Common myeloid progenitor, CD34-positive (primary cell): ENCODE measurements around the gene ZBTB46.

ENCODE experiments used
- CTCF ChIA-PET: fragments of 350-600 bp; sonication (Branson Sonifier 250); formaldehyde crosslinking; loops from one replicate; lab custom pipeline; 2021; ENCODE audit warnings: antibody characterized with exemption; lab: Charles Lee
- POLR2A ChIA-PET: fragments of 350-600 bp; sonication (Branson Sonifier 250); formaldehyde crosslinking; loops from one replicate; lab custom pipeline; 2021; ENCODE audit warnings: antibody characterized with exemption; lab: Charles Lee
- DNase-seq, 3 donors: peaks; one replicate each; pipeline versions ENCODE4 v3.0.0 to v3.0.0-alpha.2; 2013
- H3K27ac ChIP-seq, 2 experiments: 1 replicate in 1 of 2; 2 replicates in 1 of 2; pipeline ENCODE4 v1.7.0; 2013; ENCODE audit warnings: inconsistent platforms in 2 of 2, low read length in 2 of 2, mild to moderate bottlenecking in 2 of 2, low read depth in 1 of 2, moderate library complexity in 1 of 2; ENCODE audit not compliant: severe bottlenecking in 2 of 2, insufficient read depth in 1 of 2, poor library complexity in 1 of 2
- H3K27me3 ChIP-seq, 5 experiments: replicated peaks in 2 of 5; 1 replicate in 3 of 5; 2 replicates in 2 of 5; pipeline versions ENCODE4 v1.6.1 to v1.7.0; 2013; ENCODE audit warnings: low read length in 4 of 5, mild to moderate bottlenecking in 2 of 5, moderate library complexity in 2 of 5, inconsistent platforms in 1 of 5; ENCODE audit not compliant: insufficient read depth in 5 of 5, control insufficient read depth in 4 of 5
- H3K36me3 ChIP-seq, 4 experiments: 1 replicate in 2 of 4; 2 replicates in 2 of 4; pipeline versions ENCODE4 v1.6.1 to v1.7.0; 2013; ENCODE audit warnings: low read length in 3 of 4, control low read depth in 1 of 4, mild to moderate bottlenecking in 1 of 4; ENCODE audit not compliant: control insufficient read depth in 4 of 4, insufficient read depth in 4 of 4
- H3K4me1 ChIP-seq, 4 experiments: 1 replicate in 3 of 4; 2 replicates in 1 of 4; pipeline versions ENCODE4 v1.6.1 to v1.7.1; 2013; ENCODE audit warnings: low read length in 3 of 4, mild to moderate bottlenecking in 3 of 4, control low read depth in 1 of 4, inconsistent platforms in 1 of 4, moderate library complexity in 1 of 4; ENCODE audit not compliant: control insufficient read depth in 4 of 4, insufficient read depth in 4 of 4; ENCODE audit errors: control extremely low read depth in 1 of 4
- H3K4me3 ChIP-seq, 7 experiments: 1 replicate in 4 of 7; 2 replicates in 3 of 7; pipeline versions ENCODE4 v1.5.1 to v1.7.0; 2013; ENCODE audit warnings: mild to moderate bottlenecking in 7 of 7, low read length in 6 of 7, moderate library complexity in 6 of 7, inconsistent platforms in 2 of 7, low read depth in 2 of 7, control low read depth in 1 of 7; ENCODE audit not compliant: insufficient read depth in 4 of 7, control insufficient read depth in 1 of 7; ENCODE audit errors: extremely low read depth in 1 of 7
- H3K9me3 ChIP-seq, 5 experiments: 1 replicate in 4 of 5; 2 replicates in 1 of 5; pipeline versions ENCODE4 v1.6.1 to v1.7.1; 2013; ENCODE audit warnings: low read length in 4 of 5, mild to moderate bottlenecking in 2 of 5, inconsistent platforms in 1 of 5, low read depth in 1 of 5, moderate library complexity in 1 of 5; ENCODE audit not compliant: control insufficient read depth in 4 of 5, insufficient read depth in 2 of 5; ENCODE audit errors: control extremely low read depth in 1 of 5
- WGBS: methylation state at CpG from one replicate; pipeline ENCODE4 v1.1.5; 2013; ENCODE audit not compliant: insufficient coverage; 5-methylcytosine and 5-hydroxymethylcytosine counted together

Gene ZBTB46

GRCh38 chr20:63821811-63822210 is 9.3 kb downstream of the ZBTB46 start:
- Histone ChIP-seq H3K4me3 (no peak overlapping the region), H3K27me3 (no peaks in the 10 kb centered on the region), H3K27ac (no peak overlapping the region), H3K36me3 (no peaks in the 10 kb centered on the region), H3K4me1 (peaks cover 0 to 12% (median 0%) of the 10 kb centered on the region in 4 experiments), H3K9me3 (no peaks in the 10 kb centered on the region)
- peak in 1 of 3 donors; percentile 11 for DNase-seq
- whole genome bisulfite sequencing = 97% methylated on average over 5 of the region's 8 CpGs
- CTCF ChIA-PET = interaction anchor here (1.3 to 1.6 kb wide), 4 partner anchors 14 to 54 kb away, joined by 3 to 5 read pairs (median 4); partner anchors contain the start of gene ABHD16B
- POLR2A ChIA-PET = no interaction called here

DNA sequence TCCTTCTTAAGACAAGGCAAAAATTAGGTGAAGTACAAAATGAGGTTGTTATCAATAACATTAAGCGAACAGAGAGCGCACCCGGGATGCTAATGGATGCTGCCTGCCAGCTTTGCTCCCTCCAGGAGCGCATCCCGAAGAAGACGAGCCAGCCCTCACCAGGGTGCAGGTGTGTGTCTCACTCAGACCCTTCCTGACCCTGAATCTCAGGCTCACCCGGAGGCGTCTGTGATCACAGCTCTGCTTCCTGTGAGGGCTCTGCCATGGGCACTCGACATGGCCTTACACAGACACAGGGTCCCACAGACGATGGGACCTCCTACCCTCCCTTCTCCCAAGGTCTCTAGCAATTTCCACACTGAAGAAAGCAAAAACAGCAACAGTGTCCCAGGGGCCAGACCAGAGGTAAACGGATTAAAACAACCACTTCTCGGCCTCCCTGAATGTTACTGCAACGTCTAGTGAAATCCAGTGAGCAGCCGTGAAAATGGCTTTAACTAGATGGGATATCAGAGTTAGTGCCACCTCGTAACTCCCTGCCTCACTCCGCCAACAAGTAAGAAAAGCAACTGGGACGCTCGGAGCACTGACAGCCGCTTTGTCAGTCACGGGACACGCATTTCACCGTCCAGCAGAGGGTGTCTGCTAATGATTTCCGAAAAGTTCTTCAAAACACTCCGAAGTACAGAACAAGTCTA is 11.7 kb downstream of the ZBTB46 start:
- Histone ChIP-seq H3K27ac (no peak overlapping the region), H3K4me3 (peak overlapping the region in 1 of 7 experiments; percentile 23), H3K4me1 (peaks cover 0 to 12% (median 0%) of the 10 kb centered on the region in 4 experiments), H3K27me3 (no peaks in the 10 kb centered on the region), H3K36me3 (no peaks in the 10 kb centered on the region), H3K9me3 (no peaks in the 10 kb centered on the region)
- POLR2A ChIA-PET = no interaction called here
- WGBS = 84% methylated on average over 15 of the region's 24 CpGs
- peak in 2 of 3 donors; percentile 44 to 55 for DNase-seq
- CTCF ChIA-PET = interaction anchor here (0.6 to 1.6 kb wide), 4 partner anchors 39 to 124 kb away, joined by 3 to 6 read pairs (median 3); no protein-coding TSS in a partner anchor

GRCh38 chr20:63815615-63816253 is 15.3 kb downstream of the ZBTB46 start:
- ChIA-PET POLR2A (no interaction called here), CTCF (no interaction called here)
- no peak overlapping the region for H3K27ac ChIP-seq
- H3K4me1 ChIP-seq = no peaks in the 10 kb centered on the region
- no peak overlapping the region for H3K4me3 ChIP-seq
- H3K36me3 ChIP-seq = no peaks in the 10 kb centered on the region
- WGBS = 94% methylated on average over 6 of the region's 14 CpGs
- peak in 1 of 3 donors; percentile 14 for DNase-seq
- H3K27me3 ChIP-seq = no peaks in the 10 kb centered on the region
- H3K9me3 ChIP-seq = no peaks in the 10 kb centered on the region

GRCh38 chr20:63814891-63815614 is 16.0 kb downstream of the ZBTB46 start:
- CTCF ChIA-PET = no interaction called here
- no peak for DNase-seq
- WGBS = 100% methylated on average over 3 of the region's 8 CpGs

GRCh38 chr20:63811491-63811875 is 19.6 kb downstream of the ZBTB46 start:
- WGBS = 94% methylated on average over 8 of the region's 8 CpGs
- DNase-seq = no peak
- no peak overlapping the region for H3K4me3 ChIP-seq
- no peaks in the 10 kb centered on the region for H3K27me3 ChIP-seq
- no peak overlapping the region for H3K27ac ChIP-seq
- POLR2A ChIA-PET = interaction anchor here (0.6 kb wide), 1 partner anchor 292 kb away, joined by 4 read pairs; no protein-coding TSS in a partner anchor
- no peaks in the 10 kb centered on the region for H3K4me1 ChIP-seq
- CTCF ChIA-PET = interaction anchor here (1.6 kb wide), 1 partner anchor 9 kb away, joined by 3 read pairs; no protein-coding TSS in a partner anchor
- H3K9me3 ChIP-seq = no peaks in the 10 kb centered on the region
- H3K36me3 ChIP-seq = no peaks in the 10 kb centered on the region

More at GRCh38 chr20:63814891-63815614, 16.0 kb downstream of the ZBTB46 start:
- H3K4me3 ChIP-seq = no peak overlapping the region
- no peak overlapping the region for H3K27ac ChIP-seq
- H3K27me3 ChIP-seq = no peaks in the 10 kb centered on the region
- H3K36me3 ChIP-seq = no peaks in the 10 kb centered on the region
- no peaks in the 10 kb centered on the region for H3K4me1 ChIP-seq
- POLR2A ChIA-PET = interaction anchor here (0.7 kb wide), 1 partner anchor 28 kb away, joined by 5 read pairs; no protein-coding TSS in a partner anchor
- H3K9me3 ChIP-seq = no peaks in the 10 kb centered on the region

GRCh38 chr20:63810730-63811490 is 20.2 kb downstream of the ZBTB46 start:
- H3K27ac ChIP-seq = no peak overlapping the region
- H3K9me3 ChIP-seq = no peaks in the 10 kb centered on the region
- no peaks in the 10 kb centered on the region for H3K27me3 ChIP-seq
- no peak overlapping the region for H3K4me3 ChIP-seq
- no peaks in the 10 kb centered on the region for H3K4me1 ChIP-seq
- WGBS = 92% methylated on average over 24 of the region's 25 CpGs
- no peaks in the 10 kb centered on the region for H3K36me3 ChIP-seq
- ChIA-PET CTCF (interaction anchor here (1.2 to 1.6 kb wide), 2 partner anchors 9 to 15 kb away, joined by 3 read pairs; no protein-coding TSS in a partner anchor), POLR2A (no interaction called here)
- no peak for DNase-seq
